Measurements from ENCODE around the gene SMYD2. TPM values are rescaled to one million over a fixed set of nuclear protein-coding genes. Genes with fewer than 3 reads are reported as not detected.

The SMYD2 gene
- total RNA-seq, 1 experiment from 2014 or later: 6.4 TPM

- no peak for TF ChIP-seq JAZF1 (CRISPR knock-in tag; IDR thresholded peaks at IDR 0.05)
These were observed 21.5 kb upstream of the SMYD2 start (continued) for GRCh38 chr1:214259353-214259977.

GRCh38 chr1:214260561-214261205 is 20.3 kb upstream of the SMYD2 start:
- H3K27ac Mint-ChIP-seq: no peak overlapping the region

More at GRCh38 chr1:214260561-214261205, 20.3 kb upstream of the SMYD2 start:
- Mint-ChIP-seq H3K9me3 (peaks cover under 1% of the 10 kb centered on the region; the same call in 1 of the 2 replicates), H3K36me3 (no peaks in the 10 kb centered on the region), H3K27me3 (ENCODE audit: low read depth) (no peaks in the 10 kb centered on the region; the same call in 1 of the 2 replicates), H3K4me3 (no peak overlapping the region), H3K4me1 (peaks cover 22% of the 10 kb centered on the region)
- TF ChIP-seq NR2C2 (CRISPR knock-in tag; IDR thresholded peaks at IDR 0.05): no peak
- TF ChIP-seq ZNF281 (CRISPR knock-in tag; IDR thresholded peaks at IDR 0.05): no peak
- TF ChIP-seq SMAD3 (CRISPR knock-in tag; IDR thresholded peaks at IDR 0.05; ENCODE audit: borderline replicate concordance): no peak
- no peak for TF ChIP-seq USF1 (CRISPR knock-in tag; IDR thresholded peaks at IDR 0.05)
- TF ChIP-seq ARID4B (CRISPR knock-in tag; IDR thresholded peaks at IDR 0.05; ENCODE audit: borderline replicate concordance): no peak
- no peak for TF ChIP-seq NR3C1 (CRISPR knock-in tag; conservative IDR thresholded peaks at IDR 0.05; ENCODE audit: low read depth)
- TF ChIP-seq JAZF1 (CRISPR knock-in tag; IDR thresholded peaks at IDR 0.05): no peak
- TF ChIP-seq ATF3 (CRISPR knock-in tag; conservative IDR thresholded peaks at IDR 0.05): no peak
- no peak for TF ChIP-seq TEAD1 (CRISPR knock-in tag; IDR thresholded peaks at IDR 0.05)
- TF ChIP-seq FOXP1 (CRISPR knock-in tag; IDR thresholded peaks at IDR 0.05; ENCODE audit: borderline replicate concordance): no peak
- TF ChIP-seq ZNF232 (CRISPR knock-in tag; IDR thresholded peaks at IDR 0.05): no peak
- TF ChIP-seq FOXK1 (CRISPR knock-in tag; IDR thresholded peaks at IDR 0.05): no peak
- TF ChIP-seq ZBTB43 (CRISPR knock-in tag; IDR thresholded peaks at IDR 0.05): no peak
- TF ChIP-seq NFE2L1 (CRISPR knock-in tag; IDR thresholded peaks at IDR 0.05): no peak
- no peak for TF ChIP-seq ETV6 (CRISPR knock-in tag; IDR thresholded peaks at IDR 0.05)
- TF ChIP-seq ZNF263 (CRISPR knock-in tag; IDR thresholded peaks at IDR 0.05; ENCODE audit: low read depth): no peak
- ChIA-PET POLR2A (no interaction called here), CTCF (interaction anchor here (0.6 to 9.2 kb wide), 15 partner anchors 10 to 325 kb away, joined by 3 to 275 read pairs (median 9); partner anchors contain the start of gene SMYD2)
- no peak for ATAC-seq
- no peak for DNase-seq (ENCODE audit: low spot score)
